ENCODE measurements around the gene ZNF138.
"Not testable (repeated sequence)": the region's sequence is repeated elsewhere in the genome, so short reads cannot be mapped to it uniquely, and the experiment has no call there.

The ZNF138 gene

GRCh38 chr7:64794171-64794844 is at the start of gene ZNF138:
TSS of gene ZNF138 (plus strand) at chr7:64794428. CDS start at chr7:64794569, 141 bp downstream.
- peak; percentile 90 for DNase-seq

GRCh38 chr7:64744680-64745079 is 49.5 kb upstream of the ZNF138 start:
- no peak for DNase-seq

GRCh38 chr7:64747802-64748201 is 46.4 kb upstream of the ZNF138 start:
- no peak for DNase-seq

GRCh38 chr7:64753032-64753431 is 41.2 kb upstream of the ZNF138 start:
- DNase-seq: no peak

- DNase-seq: no peak
These were observed 38.4 kb upstream of the ZNF138 start for GRCh38 chr7:64755865-64756264.

GRCh38 chr7:64758151-64758550 is 36.1 kb upstream of the ZNF138 start:
- DNase-seq: peak; percentile 5

GRCh38 chr7:64768824-64769223 is 25.4 kb upstream of the ZNF138 start:
- no peak for DNase-seq

- DNase-seq: no peak
These were observed 19.9 kb upstream of the ZNF138 start for GRCh38 chr7:64774204-64774842.

GRCh38 chr7:64775289-64775688 is 18.9 kb upstream of the ZNF138 start:
- no peak for DNase-seq

- DNase-seq: not testable (repeated sequence)
These were observed 9.4 kb upstream of the ZNF138 start for GRCh38 chr7:64784842-64785241.

GRCh38 chr7:64787295-64787694 is 6.9 kb upstream of the ZNF138 start:
- DNase-seq: no peak

- not testable (repeated sequence) for DNase-seq
These were observed 5.0 kb upstream of the ZNF138 start for GRCh38 chr7:64789241-64789640.

- DNase-seq: no peak
These were observed 997 bp upstream of the ZNF138 start for GRCh38 chr7:64793106-64793755.

GRCh38 chr7:64795176-64795575 is 948 bp downstream of the ZNF138 start:
- DNase-seq: no peak

- DNase-seq: not testable (repeated sequence)
These were observed 4.9 kb downstream of the ZNF138 start for GRCh38 chr7:64799169-64799568.

GRCh38 chr7:64802699-64803098 is 8.5 kb downstream of the ZNF138 start:
- no peak for DNase-seq

- DNase-seq: no peak
These were observed 13.6 kb downstream of the ZNF138 start for GRCh38 chr7:64807731-64808365.

GRCh38 chr7:64811767-64812166 is 17.5 kb downstream of the ZNF138 start:
- no peak for DNase-seq

- no peak for DNase-seq
These were observed 36.7 kb downstream of the ZNF138 start for GRCh38 chr7:64830926-64831325.

- no peak for DNase-seq
These were observed 37.9 kb downstream of the ZNF138 start for GRCh38 chr7:64832136-64832535.

- DNase-seq: no peak
These were observed 40.8 kb downstream of the ZNF138 start for GRCh38 chr7:64834989-64835388.

GRCh38 chr7:64835856-64836255 is 41.6 kb downstream of the ZNF138 start:
- not testable (repeated sequence) for DNase-seq

- DNase-seq: not testable (repeated sequence)
These were observed 43.8 kb downstream of the ZNF138 start for GRCh38 chr7:64838051-64838450.

GRCh38 chr7:64838691-64839090 is 44.5 kb downstream of the ZNF138 start:
- DNase-seq: no peak
